ENCODE results near the gene PRICKLE3. TPM values are rescaled to one million over a fixed set of nuclear protein-coding genes. Genes with fewer than 3 reads are reported as not detected.
"Not testable (repeated sequence)": the region's sequence is repeated elsewhere in the genome, so short reads cannot be mapped to it uniquely, and the experiment has no call there.

Gene PRICKLE3
- total RNA-seq, 1 experiment from 2014 or later = 3.4 TPM

DNA sequence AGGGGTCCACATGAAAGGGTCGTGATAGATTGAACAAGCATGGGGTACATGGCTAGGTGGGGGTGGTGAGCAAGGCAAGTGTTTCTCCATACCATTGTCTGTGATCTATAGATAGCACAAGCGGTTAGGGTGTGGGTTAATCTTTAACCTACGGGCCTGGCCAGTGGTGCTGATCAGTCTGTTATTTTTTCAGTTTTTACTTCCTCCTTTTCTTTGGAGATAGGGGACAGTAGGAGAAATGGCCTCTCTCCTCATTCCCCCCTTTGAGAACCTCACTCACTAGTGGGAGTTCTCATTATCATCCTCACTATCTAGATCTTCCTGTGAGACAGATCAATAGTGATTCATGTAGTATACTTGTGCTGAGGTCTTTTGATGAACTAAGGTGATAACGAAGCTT, 46.5 kb downstream of the PRICKLE3 start:
- H3K9me3 ChIP-seq (replicated peaks) = no peaks in the 10 kb centered on the region
- H3K4me3 ChIP-seq = no peak overlapping the region
- no peak for DNase-seq
- no peak overlapping the region for H3K27ac ChIP-seq
- no peaks in the 10 kb centered on the region for H3K27me3 ChIP-seq
- no peaks in the 10 kb centered on the region for H3K4me1 ChIP-seq
- no peaks in the 10 kb centered on the region for H3K36me3 ChIP-seq

DNA sequence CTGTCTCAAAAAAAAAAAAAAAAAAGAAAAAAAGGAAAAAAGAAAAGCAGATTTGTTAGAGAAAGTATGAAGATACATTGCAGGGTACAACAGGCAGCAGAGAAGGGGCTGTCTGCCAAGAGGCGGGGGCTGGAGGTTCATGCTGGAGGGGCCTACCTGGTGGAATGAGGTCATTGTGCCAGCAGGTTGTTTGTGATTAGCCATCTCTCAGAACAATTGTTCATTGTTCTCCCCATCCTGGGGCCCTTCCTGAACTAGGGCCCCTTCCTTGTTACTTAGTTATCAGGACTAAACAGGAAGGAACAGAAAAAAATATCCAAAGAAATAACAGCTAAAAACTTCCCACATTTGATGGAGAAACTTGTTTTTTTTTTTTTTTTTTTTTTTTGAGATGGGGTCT, 48.7 kb downstream of the PRICKLE3 start:
- no peak overlapping the region for H3K4me3 ChIP-seq
- H3K4me1 ChIP-seq = no peaks in the 10 kb centered on the region
- H3K27me3 ChIP-seq = no peaks in the 10 kb centered on the region
- no peaks in the 10 kb centered on the region for H3K9me3 ChIP-seq (replicated peaks)
- no peaks in the 10 kb centered on the region for H3K36me3 ChIP-seq
- no peak overlapping the region for H3K27ac ChIP-seq
- no peak for DNase-seq

GRCh38 chrX:49133759-49134158, 52.4 kb downstream of the PRICKLE3 start:
- Histone ChIP-seq H3K4me3 (no peak overlapping the region), H3K27me3 (no peaks in the 10 kb centered on the region), H3K27ac (no peak overlapping the region), H3K36me3 (no peaks in the 10 kb centered on the region), H3K9me3 (replicated peaks) (no peaks in the 10 kb centered on the region), H3K4me1 (no peaks in the 10 kb centered on the region)
- DNase-seq = no peak

DNA sequence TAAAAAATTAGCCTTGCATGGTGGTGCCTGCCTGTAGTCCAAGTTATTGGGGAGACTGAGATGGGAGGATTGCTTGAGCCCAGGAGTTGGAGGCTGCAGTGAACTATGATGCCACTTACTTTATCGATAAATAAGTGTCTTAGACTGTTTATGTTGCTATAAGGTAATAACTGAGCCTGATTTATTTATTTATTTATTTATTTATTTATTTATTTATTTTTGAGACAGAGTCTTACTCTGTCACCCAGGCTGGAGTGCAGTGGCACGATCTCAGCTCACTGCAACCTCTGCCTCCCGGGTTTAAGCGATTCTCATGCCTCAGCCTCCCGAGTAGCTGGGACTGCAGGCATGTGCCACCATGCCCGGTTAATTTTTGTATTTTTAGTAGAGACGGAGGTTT, 53.9 kb downstream of the PRICKLE3 start:
- not testable (repeated sequence) for H3K4me1 ChIP-seq; H3K36me3 ChIP-seq; H3K4me3 ChIP-seq; H3K27me3 ChIP-seq; DNase-seq; H3K27ac ChIP-seq; H3K9me3 ChIP-seq (replicated peaks)

DNA sequence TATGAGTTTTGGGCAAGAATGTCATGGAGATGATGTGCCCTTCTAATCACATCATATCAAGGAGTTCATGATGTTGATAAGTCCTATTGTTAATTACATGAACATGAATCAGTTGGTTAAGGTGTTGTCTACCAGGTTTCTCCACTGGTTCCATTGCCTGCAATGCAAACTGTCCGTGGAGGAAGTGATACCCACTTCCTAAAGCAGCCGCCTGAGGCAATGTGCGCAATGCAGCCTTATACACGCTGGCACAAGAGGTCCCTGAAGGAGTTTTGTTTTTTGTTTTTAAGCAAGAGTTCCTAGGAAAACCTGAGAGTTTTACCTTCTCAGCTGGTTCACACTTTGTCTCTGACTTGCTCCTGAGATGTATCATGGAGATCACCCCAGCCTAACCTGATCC, 56.7 kb downstream of the PRICKLE3 start:
- no peaks in the 10 kb centered on the region for H3K27me3 ChIP-seq

DNA sequence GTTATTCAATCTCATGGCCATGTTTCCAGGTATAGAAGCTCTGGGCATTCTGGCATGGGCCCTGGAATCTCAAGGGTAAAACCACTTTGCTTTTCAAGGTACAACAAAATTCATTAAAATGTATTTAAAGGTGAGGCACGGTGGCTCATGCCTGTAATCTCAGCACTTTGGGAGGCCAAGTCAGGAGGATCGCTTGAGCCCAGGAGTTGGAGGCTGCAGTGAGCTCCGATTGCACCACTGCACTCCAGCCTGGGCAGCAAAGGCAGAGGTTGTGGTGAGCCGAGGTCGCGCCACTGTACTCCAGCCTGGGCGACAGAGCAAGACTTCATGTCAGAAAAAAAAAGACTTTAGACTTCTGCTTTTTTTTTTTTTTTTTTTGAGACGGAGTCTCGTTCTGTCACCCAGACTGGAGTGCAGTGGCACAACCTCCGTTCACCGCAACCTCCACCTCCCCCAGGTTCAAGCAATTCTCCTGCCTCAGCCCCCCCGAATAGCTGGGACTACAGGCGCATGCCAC, 58.4 kb downstream of the PRICKLE3 start:
- DNase-seq; H3K27ac ChIP-seq; H3K36me3 ChIP-seq; H3K4me1 ChIP-seq; H3K27me3 ChIP-seq; H3K9me3 ChIP-seq (replicated peaks); H3K4me3 ChIP-seq: not testable (repeated sequence)

More for the DNA sequence above, 56.7 kb downstream of the PRICKLE3 start:
- no peaks in the 10 kb centered on the region for H3K36me3 ChIP-seq
- H3K4me1 ChIP-seq = no peaks in the 10 kb centered on the region
- DNase-seq = no peak
- no peaks in the 10 kb centered on the region for H3K9me3 ChIP-seq (replicated peaks)
- H3K4me3 ChIP-seq = no peak overlapping the region
- H3K27ac ChIP-seq = no peak overlapping the region

Other genes with a start within 250 kb of the PRICKLE3 start
- gene OTUD5, start 228.8 kb downstream of the PRICKLE3 start, total RNA-seq (2014; rRNA removed; shearing (Covaris generic)) = 17.0 and 19.2 TPM in 2 replicates
- 0.08 and 0.12 TPM in 2 replicates for gene KCND1, start 214.5 kb downstream of the PRICKLE3 start, total RNA-seq (2014; rRNA removed; shearing (Covaris generic))
- gene GRIPAP1, start 184.1 kb downstream of the PRICKLE3 start, total RNA-seq (2014; rRNA removed; shearing (Covaris generic)) = 16.2 and 19.4 TPM in 2 replicates
- gene TFE3, start 143.0 kb downstream of the PRICKLE3 start, total RNA-seq (2014; rRNA removed; shearing (Covaris generic)) = 9.6 and 10.2 TPM in 2 replicates
- 2.0 and 2.5 TPM in 2 replicates for gene CCDC120, start 127.4 kb downstream of the PRICKLE3 start, total RNA-seq (2014; rRNA removed; shearing (Covaris generic))
- gene PRAF2, start 112.4 kb downstream of the PRICKLE3 start, total RNA-seq (2014; rRNA removed; shearing (Covaris generic)) = 4.7 and 5.0 TPM in 2 replicates
- gene WDR45, start 106.5 kb downstream of the PRICKLE3 start, total RNA-seq (2014; rRNA removed; shearing (Covaris generic)) = 18.0 and 18.1 TPM in 2 replicates
- 13.0 and 14.3 TPM in 2 replicates for gene GPKOW, start 62.6 kb downstream of the PRICKLE3 start, total RNA-seq (2014; rRNA removed; shearing (Covaris generic))
- 0.53 and 1.2 TPM in 2 replicates for gene MAGIX, start 23.6 kb downstream of the PRICKLE3 start, total RNA-seq (2014; rRNA removed; shearing (Covaris generic))
- gene PLP2, start 14.5 kb downstream of the PRICKLE3 start, total RNA-seq (2014; rRNA removed; shearing (Covaris generic)) = 50.3 and 56.6 TPM in 2 replicates
- gene SYP, start 13.8 kb upstream of the PRICKLE3 start, total RNA-seq (2014; rRNA removed; shearing (Covaris generic)) = 0.10 and 0.45 TPM in 2 replicates
- gene CACNA1F, start 47.0 kb upstream of the PRICKLE3 start, total RNA-seq (2014; rRNA removed; shearing (Covaris generic)) = not detected in 2 replicates
- gene CCDC22, start 49.1 kb upstream of the PRICKLE3 start, total RNA-seq (2014; rRNA removed; shearing (Covaris generic)) = 6.6 and 6.7 TPM in 2 replicates
- not detected in 2 replicates for gene FOXP3, start 78.3 kb upstream of the PRICKLE3 start, total RNA-seq (2014; rRNA removed; shearing (Covaris generic))
- 1.6 and 1.9 TPM in 2 replicates for gene PPP1R3F, start 83.4 kb upstream of the PRICKLE3 start, total RNA-seq (2014; rRNA removed; shearing (Covaris generic))
- not detected in 2 replicates for gene GAGE10, start 117.3 kb upstream of the PRICKLE3 start, total RNA-seq (2014; rRNA removed; shearing (Covaris generic))
- gene GAGE12J, start 135.7 kb upstream of the PRICKLE3 start, total RNA-seq (2014; rRNA removed; shearing (Covaris generic)) = not detected in 2 replicates
- not detected in 2 replicates for gene GAGE13, start 145.2 kb upstream of the PRICKLE3 start, total RNA-seq (2014; rRNA removed; shearing (Covaris generic))